Stomach smooth muscle (tissue), 2 donors: ENCODE results near the gene CTNNA2.

Source experiments
- H3K27ac ChIP-seq: one replicate; pipeline ENCODE4 v1.7.0; 2013; ENCODE audit warnings: mild to moderate bottlenecking, low read length, inconsistent platforms
- H3K27me3 ChIP-seq, 2 donors: one replicate each; pipeline ENCODE4 v1.7.0; 2013; ENCODE audit warnings: low read length in 2 of 2; ENCODE audit not compliant: insufficient read depth in 2 of 2, control insufficient read depth in 1 of 2
- H3K36me3 ChIP-seq, 2 donors: one replicate each; pipeline ENCODE4 v1.7.0; 2013; ENCODE audit warnings: low read length in 2 of 2; ENCODE audit not compliant: control insufficient read depth in 2 of 2, insufficient read depth in 2 of 2
- H3K4me1 ChIP-seq: one replicate; pipeline ENCODE4 v1.7.0; 2013; ENCODE audit warnings: low read length; ENCODE audit not compliant: control insufficient read depth, insufficient read depth
- H3K4me3 ChIP-seq, 2 donors: one replicate each; pipeline ENCODE4 v1.7.0; 2013; ENCODE audit warnings: low read length in 2 of 2
- H3K9ac ChIP-seq, 2 donors: one replicate each; pipeline ENCODE4 v1.7.0; 2013; ENCODE audit warnings: low read length in 2 of 2, mild to moderate bottlenecking in 1 of 2
- H3K9me3 ChIP-seq, 2 donors: one replicate each; pipeline ENCODE4 v1.7.0; 2013; ENCODE audit warnings: low read length in 2 of 2; ENCODE audit not compliant: control insufficient read depth in 2 of 2
- donor health status: healthy.
- donor health status: Pancreatic carcinoma.

Gene CTNNA2

DNA sequence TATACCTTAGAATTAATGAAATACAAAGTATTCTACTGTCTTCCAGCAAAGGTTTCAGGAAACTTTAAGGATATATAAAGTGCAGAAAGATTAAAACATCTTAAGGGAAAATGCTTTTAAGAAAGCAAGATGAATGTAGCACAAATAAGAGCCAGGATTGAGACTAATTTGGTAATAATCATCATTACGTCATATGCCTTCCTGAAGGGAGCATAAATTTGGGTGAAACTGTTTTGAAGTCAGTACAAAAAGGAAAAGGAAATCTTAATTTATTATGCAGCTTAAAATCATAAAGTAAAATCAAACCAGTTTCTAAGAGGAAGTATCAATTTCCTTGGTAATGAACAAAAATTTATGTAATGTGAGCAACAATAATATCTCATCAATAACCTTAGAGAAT, 221.7 kb downstream of the CTNNA2 start:
- Histone ChIP-seq H3K9me3 (no peaks in the 10 kb centered on the region), H3K9ac (no peak overlapping the region), H3K4me1 (no peaks in the 10 kb centered on the region), H3K27ac (no peak overlapping the region), H3K4me3 (no peak overlapping the region), H3K27me3 (no peaks in the 10 kb centered on the region), H3K36me3 (no peaks in the 10 kb centered on the region)

DNA sequence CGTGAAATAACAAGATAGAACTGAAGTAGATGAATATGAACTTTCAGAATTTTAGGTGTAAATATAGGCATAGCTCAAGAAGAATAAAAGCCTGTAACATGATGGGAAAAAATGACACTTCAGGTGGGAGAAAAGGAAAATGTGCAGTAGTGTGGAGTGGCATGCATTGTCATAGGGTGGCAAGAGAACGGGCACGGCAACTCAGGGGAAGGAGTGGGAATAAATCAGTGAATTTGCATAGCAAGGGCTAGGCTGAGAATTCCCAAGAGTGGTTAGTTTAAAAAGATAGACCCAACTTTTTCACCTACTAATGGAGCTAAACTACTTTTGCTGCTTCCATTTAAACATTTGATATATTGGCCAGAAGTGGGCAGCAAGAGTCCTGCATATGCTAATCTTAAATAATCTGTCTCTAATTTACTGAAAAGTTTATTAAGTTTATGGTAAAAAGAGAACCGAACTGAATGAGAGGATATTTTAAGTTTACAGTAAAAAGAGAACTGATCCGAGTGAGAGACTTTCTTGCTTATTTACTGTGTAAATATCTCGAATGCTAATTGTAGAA, 228.1 kb downstream of the CTNNA2 start:
- H3K27me3 ChIP-seq, result no peaks in the 10 kb centered on the region
- H3K27ac ChIP-seq, result no peak overlapping the region
- no peak overlapping the region for H3K4me3 ChIP-seq
- peaks cover 0 to 3% of the 10 kb centered on the region in 2 donors for H3K9me3 ChIP-seq
- H3K36me3 ChIP-seq, result no peaks in the 10 kb centered on the region
- H3K4me1 ChIP-seq, result no peaks in the 10 kb centered on the region
- no peak overlapping the region for H3K9ac ChIP-seq

DNA sequence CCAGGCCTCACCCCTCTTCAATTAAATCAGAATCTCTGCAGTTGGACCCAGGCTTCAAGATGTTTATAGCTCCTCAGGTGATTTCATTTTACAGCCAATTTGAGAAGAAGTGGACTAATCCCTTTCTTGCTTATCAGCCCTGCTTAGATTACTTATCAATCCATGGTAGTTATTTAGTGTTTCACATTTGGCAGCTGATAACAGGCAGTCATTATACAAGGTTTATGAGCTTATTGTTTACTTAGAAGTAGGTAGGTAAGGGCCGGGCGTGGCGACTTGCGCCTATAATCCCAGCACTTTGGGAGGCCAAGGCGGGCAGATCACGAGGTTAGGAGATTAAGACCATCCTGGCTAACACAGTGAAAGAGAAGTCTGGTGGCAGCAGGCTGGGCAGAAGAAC, 237.5 kb downstream of the CTNNA2 start:
- H3K4me3 ChIP-seq, result no peak overlapping the region
- H3K4me1 ChIP-seq, result no peaks in the 10 kb centered on the region
- H3K36me3 ChIP-seq, result no peaks in the 10 kb centered on the region
- H3K9ac ChIP-seq, result no peak overlapping the region
- no peak overlapping the region for H3K27ac ChIP-seq
- no peaks in the 10 kb centered on the region for H3K27me3 ChIP-seq
- H3K9me3 ChIP-seq, result no peaks in the 10 kb centered on the region

DNA sequence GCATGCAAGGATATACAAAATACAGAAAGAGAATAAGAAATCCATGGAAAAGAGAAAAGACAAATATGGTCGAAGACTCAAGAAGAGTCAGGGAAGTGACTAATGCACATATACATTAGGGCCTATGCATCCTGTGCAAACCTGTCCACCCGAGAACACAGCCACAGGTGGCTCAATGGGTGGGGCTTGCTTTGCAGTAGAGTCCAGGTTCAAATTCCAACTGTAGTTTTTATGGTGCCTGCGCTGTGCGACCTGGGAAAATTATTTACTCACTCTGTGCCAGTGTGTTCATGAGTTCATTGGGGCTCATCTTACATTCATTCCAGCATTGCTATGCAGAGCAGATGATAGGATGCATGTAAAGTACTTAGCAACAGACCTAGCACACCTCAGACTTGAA, 244.7 kb downstream of the CTNNA2 start:
- no peaks in the 10 kb centered on the region for H3K36me3 ChIP-seq
- no peak overlapping the region for H3K9ac ChIP-seq
- no peaks in the 10 kb centered on the region for H3K9me3 ChIP-seq
- H3K27ac ChIP-seq, result no peak overlapping the region
- no peaks in the 10 kb centered on the region for H3K4me1 ChIP-seq
- no peak overlapping the region for H3K4me3 ChIP-seq
- H3K27me3 ChIP-seq, result no peaks in the 10 kb centered on the region

DNA sequence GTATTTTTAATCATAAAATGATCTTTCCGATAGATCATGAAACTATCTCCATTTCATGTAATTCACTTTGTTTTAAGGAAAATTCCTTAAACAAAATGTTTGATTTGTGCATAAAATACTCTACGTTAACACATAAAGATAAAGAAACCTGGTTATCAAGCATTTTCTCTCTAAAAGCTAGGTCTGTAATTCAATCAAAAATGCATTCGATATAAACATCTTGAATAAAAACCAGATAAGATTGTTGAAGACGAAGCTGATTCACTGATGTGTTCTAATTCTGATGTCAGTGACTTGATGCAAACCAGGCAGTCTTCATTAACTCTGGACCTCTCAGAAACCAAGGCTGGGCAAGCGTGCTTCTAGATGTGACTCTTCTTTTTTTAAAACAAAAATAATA, 245.2 kb downstream of the CTNNA2 start:
- H3K27me3 ChIP-seq, result no peaks in the 10 kb centered on the region

DNA sequence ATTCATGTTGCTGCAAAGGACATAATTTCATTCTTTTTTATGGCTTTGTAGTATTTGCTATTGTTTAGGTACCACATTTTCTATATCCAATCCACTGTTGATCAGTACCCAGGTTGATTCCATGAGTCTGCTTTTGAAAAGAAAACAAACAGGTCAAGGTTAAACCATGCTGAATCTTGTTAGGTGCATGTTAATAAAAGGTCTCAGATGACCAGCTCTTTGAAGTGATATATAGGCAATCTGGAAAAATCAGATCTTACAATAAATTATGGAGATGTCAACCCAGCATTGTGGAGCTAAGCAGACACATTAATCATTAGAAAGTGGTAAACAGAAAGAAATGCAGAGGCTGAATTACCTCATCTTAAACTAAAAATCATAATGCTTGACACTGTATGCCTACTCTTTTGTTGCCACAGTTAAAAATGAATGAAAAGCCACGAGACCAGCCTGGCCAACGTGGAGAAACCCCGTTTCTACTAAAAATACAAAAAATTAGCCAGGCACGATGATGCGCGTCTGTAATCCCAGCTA, 246.0 kb downstream of the CTNNA2 start:
- Histone ChIP-seq H3K9me3 (no peaks in the 10 kb centered on the region), H3K27ac (no peak overlapping the region), H3K36me3 (no peaks in the 10 kb centered on the region), H3K4me1 (no peaks in the 10 kb centered on the region), H3K9ac (no peak overlapping the region), H3K4me3 (no peak overlapping the region), H3K27me3 (no peaks in the 10 kb centered on the region)

More for the DNA sequence above, 245.2 kb downstream of the CTNNA2 start:
- Histone ChIP-seq H3K36me3 (no peaks in the 10 kb centered on the region), H3K9ac (no peak overlapping the region), H3K27ac (no peak overlapping the region), H3K9me3 (no peaks in the 10 kb centered on the region), H3K4me3 (no peak overlapping the region), H3K4me1 (no peaks in the 10 kb centered on the region)

DNA sequence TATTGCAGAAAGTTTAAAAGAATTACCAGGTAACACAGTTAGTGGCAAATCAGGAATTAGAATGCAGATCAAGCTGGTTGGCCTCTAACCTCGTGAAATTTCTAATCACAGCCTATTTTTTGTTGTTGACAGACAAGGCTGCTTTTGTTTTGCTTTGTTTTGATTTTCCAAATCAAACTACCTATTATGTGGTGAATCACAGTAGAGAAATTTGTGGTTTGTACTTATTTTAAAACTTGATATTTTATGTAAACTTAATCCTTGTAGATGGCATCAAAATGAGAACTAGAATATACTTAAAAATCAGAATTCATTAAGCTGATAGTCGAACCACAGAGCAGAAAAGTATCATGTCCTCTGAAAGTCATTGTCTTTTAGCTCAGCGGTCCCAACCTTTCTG, 258.1 kb downstream of the CTNNA2 start:
- Histone ChIP-seq H3K27me3 (no peaks in the 10 kb centered on the region), H3K9me3 (no peaks in the 10 kb centered on the region), H3K4me1 (no peaks in the 10 kb centered on the region), H3K27ac (no peak overlapping the region), H3K36me3 (no peaks in the 10 kb centered on the region), H3K9ac (no peak overlapping the region), H3K4me3 (no peak overlapping the region)

DNA sequence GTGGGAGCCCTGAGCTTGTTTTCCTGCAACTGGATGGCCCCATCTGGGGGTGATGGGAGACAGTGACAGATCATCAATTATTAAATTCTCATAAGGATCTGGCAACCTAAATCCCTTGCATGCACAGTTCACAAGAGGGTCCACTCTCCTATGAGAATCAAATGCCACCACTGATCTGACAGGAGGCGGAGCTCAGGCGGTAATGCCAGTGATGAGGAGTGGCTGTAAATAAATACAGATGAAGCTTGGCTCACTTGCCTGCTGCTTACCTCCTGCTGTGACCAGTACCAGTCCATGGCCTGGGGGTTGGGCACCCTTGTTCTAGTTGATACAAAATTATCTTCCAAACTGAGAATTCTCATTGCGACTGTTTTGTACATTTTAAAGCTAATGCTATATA, 258.6 kb downstream of the CTNNA2 start:
- Histone ChIP-seq H3K27ac (no peak overlapping the region), H3K36me3 (no peaks in the 10 kb centered on the region), H3K9ac (no peak overlapping the region), H3K4me3 (no peak overlapping the region), H3K27me3 (no peaks in the 10 kb centered on the region), H3K9me3 (no peaks in the 10 kb centered on the region), H3K4me1 (no peaks in the 10 kb centered on the region)

DNA sequence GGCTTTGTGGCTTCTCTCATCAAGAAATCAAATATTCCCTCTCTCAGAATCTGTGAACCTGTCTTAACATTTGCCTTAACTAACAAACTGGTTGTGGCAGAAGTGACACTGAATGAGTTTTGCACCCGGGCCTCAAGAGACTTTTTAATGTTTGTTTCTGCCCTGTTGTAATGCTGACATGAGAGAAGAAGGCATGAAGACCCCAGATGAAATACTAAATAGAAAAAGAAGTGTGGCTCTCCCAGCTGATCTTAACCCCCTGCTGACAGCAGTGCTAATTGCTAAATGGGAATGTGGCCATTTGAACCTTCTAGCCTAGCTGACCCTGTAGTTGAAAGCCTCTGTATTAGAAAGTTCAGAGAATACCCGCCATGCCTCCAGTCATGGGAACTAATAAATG, 261.2 kb downstream of the CTNNA2 start:
- Histone ChIP-seq H3K4me1 (no peaks in the 10 kb centered on the region), H3K27ac (no peak overlapping the region), H3K36me3 (no peaks in the 10 kb centered on the region), H3K9me3 (no peaks in the 10 kb centered on the region), H3K4me3 (no peak overlapping the region), H3K9ac (no peak overlapping the region), H3K27me3 (no peaks in the 10 kb centered on the region)

DNA sequence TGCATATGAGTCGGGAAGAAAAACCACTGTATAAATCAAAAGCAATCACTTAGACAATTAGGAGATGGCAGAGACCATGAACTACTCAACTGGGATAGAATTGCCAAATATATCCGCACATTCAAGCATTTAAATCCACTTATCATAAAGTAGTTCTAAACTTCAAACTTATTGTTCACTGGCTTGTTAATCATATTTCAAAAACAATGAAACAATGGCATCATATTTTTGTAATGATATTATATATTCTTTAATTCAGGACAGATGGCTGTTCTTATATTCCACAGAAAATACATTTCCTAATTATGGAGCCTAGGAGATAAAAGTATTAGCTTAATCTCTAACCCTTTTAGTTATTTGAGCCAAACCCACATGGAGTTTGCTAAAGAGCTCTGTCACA, 263.6 kb downstream of the CTNNA2 start:
- no peak overlapping the region for H3K27ac ChIP-seq
- H3K27me3 ChIP-seq, result no peaks in the 10 kb centered on the region
- H3K4me3 ChIP-seq, result no peak overlapping the region
- H3K9ac ChIP-seq, result no peak overlapping the region
- H3K36me3 ChIP-seq, result no peaks in the 10 kb centered on the region
- no peaks in the 10 kb centered on the region for H3K4me1 ChIP-seq
- H3K9me3 ChIP-seq, result no peaks in the 10 kb centered on the region

DNA sequence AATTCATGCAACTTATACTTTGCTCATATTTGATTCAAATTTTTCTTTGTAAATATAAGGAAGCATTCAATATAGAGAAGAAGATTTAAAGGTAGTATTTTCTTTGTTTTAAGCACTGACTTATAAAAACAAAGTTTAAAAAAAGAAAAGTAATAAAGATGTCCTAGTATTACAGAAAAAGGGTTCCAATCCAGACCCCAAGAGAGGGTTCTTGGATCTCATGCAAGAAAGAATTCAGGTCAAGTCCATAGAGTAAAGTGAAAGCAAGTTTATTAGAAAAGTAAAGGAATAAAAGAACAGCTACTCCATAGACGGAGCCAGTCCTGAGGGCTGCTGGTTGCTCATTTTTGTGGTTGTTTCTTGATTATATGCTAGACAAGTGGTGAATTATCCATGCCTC, 267.9 kb downstream of the CTNNA2 start:
- H3K27me3 ChIP-seq, result no peaks in the 10 kb centered on the region
- no peak overlapping the region for H3K27ac ChIP-seq
- no peaks in the 10 kb centered on the region for H3K9me3 ChIP-seq
- no peaks in the 10 kb centered on the region for H3K36me3 ChIP-seq
- H3K4me3 ChIP-seq, result no peak overlapping the region
- H3K9ac ChIP-seq, result no peak overlapping the region
- H3K4me1 ChIP-seq, result no peaks in the 10 kb centered on the region
